GM12878 (cell line): ENCODE data around the gene PALD1. TPM values are rescaled to one million over a fixed set of nuclear protein-coding genes. Genes with fewer than 3 reads are reported as not detected.

Source experiments
- ATAC-seq: fragments of 200-7000 bp; cut with Tn5 transposase; 3 replicates; pipeline ENCODE4 v1.9.1; 2020; ENCODE audit warnings: mild to moderate bottlenecking, moderate library complexity
- BruUV-seq: library from RNA; stranded (reverse); fragments of 400-500 nt; replicated peaks from 2 replicates; lab custom pipeline; 2021; lab: Mats Ljungman, UMichigan
- CTCF ChIA-PET: fragments of 300-600 bp; sonication (Branson Sonifier 250); formaldehyde crosslinking; extraction: SDS; loops from one replicate; lab custom pipeline; 2021; ENCODE audit warnings: inconsistent platforms; lab: Yijun Ruan, JAX
- POLR2A ChIA-PET: fragments of 350-600 bp; formaldehyde crosslinking; extraction: SDS; loops from one replicate; lab custom pipeline; 2021; ENCODE audit warnings: inconsistent platforms; lab: Charles Lee
- RAD21 ChIA-PET: fragments of 300-600 bp; sonication (Branson Sonifier 250); formaldehyde crosslinking; loops from one replicate; lab custom pipeline; 2023; ENCODE audit warnings: antibody characterized with exemption; ENCODE audit not compliant: unreplicated experiment; lab: Charles Lee
- SMC1A ChIA-PET: fragments of 300-600 bp; sonication (Branson Sonifier 250); formaldehyde crosslinking; loops from one replicate; lab custom pipeline; 2023; ENCODE audit not compliant: unreplicated experiment, uncharacterized antibody; lab: Charles Lee
- DNase-seq: peaks from one replicate; pipeline ENCODE4 v3.0.0-alpha.2; 2011; ENCODE audit warnings: low read depth, low spot score
- FAIRE-seq: peaks from 3 replicates; lab custom pipeline; 2011; peaks lifted over from hg19 to GRCh38; lab: Jason Lieb, UNC
- H2AFZ ChIP-seq: 2 replicates; pipeline ENCODE4 v1.6.0; 2011; ENCODE audit warnings: low read depth, low read length, control low read depth; ENCODE audit not compliant: control insufficient read depth
- H3K27ac ChIP-seq: 2 replicates; pipeline ENCODE4 v1.5.1; 2011; ENCODE audit warnings: control low read depth; ENCODE audit not compliant: control insufficient read depth, insufficient read depth
- H3K27me3 ChIP-seq, 2 experiments: replicated peaks in 1 of 2; 2 replicates each; pipeline versions ENCODE4 v1.6.0 to v1.6.1; 2011; ENCODE audit warnings: low read length in 1 of 2; ENCODE audit not compliant: control insufficient read depth in 2 of 2, insufficient read depth in 2 of 2
- H3K36me3 ChIP-seq, 2 experiments: 2 replicates each; pipeline ENCODE4 v1.5.1; 2011; ENCODE audit warnings: low read length in 1 of 2; ENCODE audit not compliant: control insufficient read depth in 2 of 2, insufficient read depth in 2 of 2
- H3K4me1 ChIP-seq: 2 replicates; pipeline ENCODE4 v1.6.1; 2011; ENCODE audit warnings: mild to moderate bottlenecking, low read length, moderate library complexity, mixed read lengths; ENCODE audit not compliant: control insufficient read depth, insufficient read depth
- H3K4me2 ChIP-seq: 2 replicates; pipeline ENCODE4 v1.6.0; 2011; ENCODE audit warnings: control low read depth; ENCODE audit not compliant: control insufficient read depth, insufficient read depth
- H3K4me3 ChIP-seq: fragments of 200-600 bp; sonication (generic); 2 replicates; pipeline ENCODE4 v1.5.1; 2016
- H3K79me2 ChIP-seq: 2 replicates; pipeline ENCODE4 v1.6.0; 2011; ENCODE audit warnings: low read length; ENCODE audit not compliant: control insufficient read depth, insufficient read depth
- H3K9ac ChIP-seq: 2 replicates; pipeline ENCODE4 v1.8.0; 2011; ENCODE audit warnings: low read length, control low read depth, mixed read lengths; ENCODE audit not compliant: control insufficient read depth, insufficient read depth
- H3K9me3 ChIP-seq: replicated peaks from 3 replicates; pipeline ENCODE4 v1.5.1; 2011; ENCODE audit warnings: mild to moderate bottlenecking, low read length; ENCODE audit not compliant: control insufficient read depth, insufficient read depth
- H4K20me1 ChIP-seq: 2 replicates; pipeline ENCODE4 v1.6.0; 2011; ENCODE audit not compliant: control insufficient read depth, insufficient read depth
- FOS ChIP-seq: IDR thresholded peaks from 3 replicates; pipeline ENCODE4 v1.6.1; 2011; ENCODE audit warnings: borderline replicate concordance; ENCODE audit not compliant: insufficient read length; ENCODE audit errors: extremely low read depth
- FOXK2 ChIP-seq: fragments of 450-650 bp; IDR thresholded peaks from 2 replicates; pipeline ENCODE4 v1.6.1; 2017; ENCODE audit warnings: mild to moderate bottlenecking, moderate library complexity
- HDGF ChIP-seq: fragments of 450-650 bp; IDR thresholded peaks from 2 replicates; pipeline ENCODE4 v1.6.1; 2016; ENCODE audit warnings: antibody characterized with exemption
- IKZF2 ChIP-seq, 2 experiments: fragments of 450-650 bp; IDR thresholded peaks; 2 replicates each; pipeline ENCODE4 v1.6.1; 2017; ENCODE audit warnings: mild to moderate bottlenecking in 2 of 2, moderate library complexity in 2 of 2
- PAX5 ChIP-seq: IDR thresholded peaks from 2 replicates; pipeline ENCODE4 v1.6.1; 2011; ENCODE audit warnings: low read depth, low read length, borderline replicate concordance
- RBBP5 ChIP-seq: fragments of 200-600 bp; sonication (generic); conservative IDR thresholded peaks from 2 replicates; pipeline ENCODE4 v1.6.1; 2016
- SIN3A ChIP-seq: IDR thresholded peaks from 2 replicates; pipeline ENCODE4 v1.6.1; 2012; ENCODE audit warnings: low read depth, low read length, improper control_type of control experiment
- SMAD5 ChIP-seq: IDR thresholded peaks from 2 replicates; pipeline ENCODE4 v1.6.1; 2016; ENCODE audit warnings: antibody characterized with exemption, low read depth
- SMC3 ChIP-seq: IDR thresholded peaks from 2 replicates; pipeline ENCODE4 v1.6.1; 2011; ENCODE audit warnings: low read length, improper control_type of control experiment, borderline replicate concordance
- TCF12 ChIP-seq: IDR thresholded peaks from 2 replicates; pipeline ENCODE4 v1.6.1; 2011; ENCODE audit warnings: low read depth, mild to moderate bottlenecking, low read length
- WGBS: methylation state at CpG from one replicate; pipeline ENCODE4 v1.1.6; 2016; ENCODE audit warnings: low lambda C conversion rate; ENCODE audit not compliant: insufficient replicate concordance, insufficient coverage; ENCODE audit errors: missing lambda C conversion rate; 5-methylcytosine and 5-hydroxymethylcytosine counted together
- in situ Hi-C: fragments of 300-500 bp; cut with MboI; formaldehyde crosslinking; loops from 9 replicates; pipeline ENCODE4 v1.14.3; 2018; ENCODE audit warnings: mixed read lengths
- intact Hi-C: fragments of 100-400 bp; cut with micrococcal nuclease; formaldehyde crosslinking; loops from one replicate; pipeline ENCODE4 v1.14.2; 2022; ENCODE audit not compliant: unreplicated experiment
- polyA plus RNA-seq, 11 experiments: library from polyadenylated mRNA; depleted of rRNA in 4 of 11; unstranded in 6 of 11; stranded (reverse) in 5 of 11; fragments of >200 nt; fragmentation: Nextera tagmentation in 4 of 11; fragmentation: Illumina TruSeq in 1 of 11; extraction: Ambion mirVana in 4 of 11; extraction: Trizol in 1 of 11; gene quantifications; 1 replicate in 1 of 11; 2 replicates in 10 of 11; pipeline versions ENCODE4 v1.2.1 to v1.2.3, GENCODE V29; 2011 to 2016; ENCODE audit warnings: inconsistent platforms in 2 of 11, missing spikeins in 2 of 11, low read depth in 1 of 11
- total RNA-seq, 4 experiments: library from RNA; depleted of rRNA in 3 of 4; stranded (reverse); fragments of >200 nt in 3 of 4; fragmentation: Illumina TruSeq in 1 of 4; extraction: Trizol in 1 of 4; gene quantifications; 2 replicates each; pipeline versions ENCODE4 v1.2.1 to v1.2.3, GENCODE V29; 2013 to 2021

PALD1 gene
- total and polyA plus RNA-seq, 10 of the 15 experiments (the other 5 are each of a cell fraction or from before 2014, with no cell fraction given), result 0.43 to 20.9 (median 9.0) TPM

- no TSS peak for BruUV-seq
- SMC1A ChIA-PET, result interaction anchor here (1.5 kb wide), 2 partner anchors 8 to 55 kb away, joined by 3 to 4 read pairs; no protein-coding TSS in a partner anchor
Observed at GRCh38 chr10:70444744-70445143, 33.8 kb upstream of the PALD1 start.

GRCh38 chr10:70445718-70446657 is 32.6 kb upstream of the PALD1 start:
- 41% methylated on average over 8 of the region's 8 CpGs for WGBS
- TF ChIP-seq RBBP5 (no peak), PAX5 (no peak), FOS (no peak), SIN3A (no peak), TCF12 (no peak), FOXK2 (no peak), IKZF2 (IDR thresholded peaks at IDR 0.05) (no peak), HDGF (no peak), SMAD5 (no peak), SMC3 (no peak)
- RAD21 ChIA-PET, result interaction anchor here (0.9 to 1.5 kb wide), 2 partner anchors 59 to 103 kb away, joined by 3 read pairs; no protein-coding TSS in a partner anchor

More at GRCh38 chr10:70444744-70445143, 33.8 kb upstream of the PALD1 start:
- Histone ChIP-seq H3K4me3 (no peak overlapping the region), H3K79me2 (no peaks in the 10 kb centered on the region), H3K4me1 (no peaks in the 10 kb centered on the region), H3K9ac (no peak overlapping the region), H3K27me3 (peaks cover 13 to 18% of the 10 kb centered on the region in 2 experiments), H3K27ac (no peak overlapping the region), H3K9me3 (no peaks in the 10 kb centered on the region), H3K4me2 (no peak overlapping the region), H3K36me3 (no peaks in the 10 kb centered on the region), H4K20me1 (no peaks in the 10 kb centered on the region), H2AFZ (no peak overlapping the region)
- POLR2A ChIA-PET, result no interaction called here
- RAD21 ChIA-PET, result interaction anchor here (1.5 kb wide), 1 partner anchor 104 kb away, joined by 3 read pairs; no protein-coding TSS in a partner anchor
- 34% methylated on average over 4 of the region's 4 CpGs for WGBS
- no peak for DNase-seq
- CTCF ChIA-PET, result interaction anchor here (1.2 kb wide), 1 partner anchor 11 kb away, joined by 3 read pairs; no protein-coding TSS in a partner anchor
- no peak for TF ChIP-seq SIN3A
- no peak for ATAC-seq
- intact Hi-C loops (no loop called here), in situ Hi-C loops (no loop called here)
- FAIRE-seq, result no peak

More at GRCh38 chr10:70445718-70446657, 32.6 kb upstream of the PALD1 start:
- no peaks in the 10 kb centered on the region for H3K36me3 ChIP-seq
- intact Hi-C loops, result no loop called here
- H3K9me3 ChIP-seq, result no peaks in the 10 kb centered on the region
- no peak overlapping the region for H2AFZ ChIP-seq
- ATAC-seq (no peak), FAIRE-seq (no peak), DNase-seq (no peak)
- in situ Hi-C loops, result no loop called here
- no peak overlapping the region for H3K4me3 ChIP-seq
- peaks cover 9 to 14% of the 10 kb centered on the region in 2 experiments for H3K27me3 ChIP-seq
- BruUV-seq, result no TSS peak
- no peak overlapping the region for H3K4me2 ChIP-seq
- no peak overlapping the region for H3K27ac ChIP-seq
- no peaks in the 10 kb centered on the region for H3K4me1 ChIP-seq
- H4K20me1 ChIP-seq, result no peaks in the 10 kb centered on the region
- H3K9ac ChIP-seq, result no peak overlapping the region
- no peaks in the 10 kb centered on the region for H3K79me2 ChIP-seq
- ChIA-PET POLR2A (no interaction called here), CTCF (interaction anchor here (0.7 to 1.2 kb wide), 3 partner anchors 10 to 39 kb away, joined by 3 read pairs; no protein-coding TSS in a partner anchor), SMC1A (interaction anchor here (0.6 to 1.5 kb wide), 3 partner anchors 21 to 224 kb away, joined by 3 to 4 read pairs (median 3); no protein-coding TSS in a partner anchor)
